SKM-1 (cell line): ENCODE results near the gene STAT1.
A peak's percentile ranks its signal among the peaks of the same experiment; 100 is the strongest.

Source experiments
- DNase-seq: peaks from one replicate; lab custom pipeline; 2025; ENCODE audit not compliant: unreplicated experiment; lab: John Stamatoyannopoulos, UW

STAT1 gene

DNA sequence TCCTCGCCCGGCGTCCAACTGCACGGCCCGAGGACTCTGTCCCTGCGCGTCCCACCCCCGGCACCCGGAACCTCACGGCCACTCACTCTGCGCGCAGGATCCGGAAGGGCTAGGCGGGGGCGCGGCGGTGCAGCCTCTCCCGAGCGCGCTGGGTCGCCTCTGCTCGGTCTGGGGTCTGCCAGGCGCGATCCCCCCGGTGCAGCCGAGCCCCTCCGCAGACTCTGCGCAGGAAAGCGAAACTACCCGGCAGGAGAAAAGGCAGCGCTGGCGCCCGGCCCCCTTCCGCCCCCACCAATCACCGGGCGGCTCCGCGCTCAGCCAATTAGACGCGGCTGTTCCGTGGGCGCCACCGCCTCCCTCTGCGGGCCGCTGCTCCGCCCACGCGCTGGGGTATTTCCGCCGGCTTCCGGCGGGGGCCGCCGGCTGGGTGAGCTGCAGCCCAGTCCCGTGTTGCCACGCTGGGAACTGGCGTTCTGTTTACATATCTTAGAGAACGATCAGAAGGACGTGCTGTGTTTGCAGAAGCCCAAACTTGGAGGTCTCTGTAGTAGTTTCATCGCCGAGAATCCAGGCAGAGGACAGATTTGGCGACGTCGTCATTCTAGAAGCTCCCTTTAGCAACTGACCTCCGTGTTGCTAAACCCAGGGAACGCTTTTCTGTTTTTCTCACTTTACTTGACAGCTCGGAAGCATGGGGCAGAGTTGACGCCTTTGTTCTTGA lies at the start of gene STAT1:
TSS of gene STAT1 (minus strand) at position 240 of the 721 bp plus-strand sequence. CDS start 4,168 bp downstream, outside the sequence.
- DNase-seq, result peak; percentile 77

DNA sequence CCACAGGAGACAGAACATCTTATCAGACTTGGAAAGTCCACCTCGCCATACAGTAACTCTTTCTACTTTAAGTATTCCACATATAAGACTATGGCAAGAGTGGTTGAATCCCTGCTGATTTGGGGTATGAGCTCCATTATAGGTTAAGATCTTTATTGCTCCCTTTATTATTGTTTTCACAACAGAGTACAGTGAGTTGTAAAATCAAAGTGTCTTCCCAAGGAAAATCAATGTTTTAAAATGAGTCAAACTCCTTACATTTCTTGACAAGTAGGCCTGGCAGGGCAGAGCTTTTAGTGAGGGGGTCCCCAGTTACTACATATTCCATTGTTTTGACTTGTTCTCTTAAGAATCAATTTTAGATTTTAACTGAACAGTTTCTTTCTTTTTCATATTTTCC lies 49.6 kb upstream of the STAT1 start:
- DNase-seq, result no peak

DNA sequence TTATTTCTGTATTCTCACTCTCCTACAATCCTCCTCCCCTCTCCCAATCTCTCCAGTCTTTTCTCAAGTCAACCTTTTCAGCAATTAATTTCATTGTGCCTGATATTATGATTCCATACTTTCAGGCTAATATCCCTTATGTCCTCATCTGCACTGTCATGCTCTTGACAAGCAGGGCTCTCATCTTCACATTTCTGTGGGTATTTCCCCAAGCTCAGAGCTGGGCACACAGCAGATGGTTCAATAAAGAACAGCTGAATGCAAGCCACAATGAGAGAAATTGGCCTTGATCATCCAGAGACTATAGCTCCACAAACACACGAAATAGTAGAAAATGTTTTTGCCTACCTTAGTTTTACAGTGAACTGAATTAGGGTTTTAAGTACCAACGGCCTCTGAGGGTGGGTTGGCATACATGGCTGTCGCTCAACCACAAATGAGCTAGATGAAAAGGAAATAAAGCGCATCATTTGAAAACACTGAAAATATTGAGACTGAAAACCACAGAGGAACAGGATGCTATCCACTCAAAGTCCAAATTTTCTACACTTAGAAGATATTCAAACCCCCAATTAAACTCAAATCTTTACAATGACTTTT lies 47.5 kb upstream of the STAT1 start:
- no peak for DNase-seq

DNA sequence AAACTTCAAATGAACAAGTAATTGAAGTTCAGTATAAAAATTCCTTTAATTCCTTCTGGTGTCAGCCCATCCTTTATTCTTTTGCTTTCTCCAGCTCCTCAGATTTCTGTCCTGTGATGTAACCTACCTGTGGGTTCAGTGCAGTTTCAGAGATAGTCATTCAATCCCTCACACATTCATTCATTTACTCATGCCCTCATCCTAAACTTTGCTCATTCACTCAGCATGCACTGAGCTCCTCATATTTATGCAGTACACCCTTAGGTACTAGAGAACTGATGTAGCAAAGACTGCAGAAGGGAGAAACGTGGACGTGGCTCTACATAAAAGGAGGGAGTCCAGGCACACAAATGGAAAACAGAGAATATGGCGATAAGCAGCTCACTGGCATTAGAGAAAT lies 45.3 kb upstream of the STAT1 start:
- no peak for DNase-seq

DNA sequence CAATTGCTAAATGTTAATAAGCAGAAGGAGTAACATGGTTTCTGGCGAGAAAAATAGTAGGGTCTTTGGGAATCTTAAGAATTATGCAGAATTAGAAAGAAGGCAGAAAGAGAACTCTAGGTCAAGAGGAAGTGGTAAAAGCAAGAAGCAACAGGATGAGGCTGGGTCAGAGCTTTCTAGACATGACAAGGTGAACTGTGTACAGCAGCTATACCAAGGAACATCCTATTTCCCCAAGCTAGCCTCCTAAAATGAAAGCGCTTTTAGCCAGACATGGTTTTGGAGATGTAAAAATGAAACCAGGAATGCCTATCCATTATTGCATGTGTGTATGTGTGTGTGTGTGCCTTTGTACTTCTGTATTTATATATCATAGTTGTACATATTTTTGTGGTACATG lies 42.3 kb upstream of the STAT1 start:
- DNase-seq, result peak; percentile 47

DNA sequence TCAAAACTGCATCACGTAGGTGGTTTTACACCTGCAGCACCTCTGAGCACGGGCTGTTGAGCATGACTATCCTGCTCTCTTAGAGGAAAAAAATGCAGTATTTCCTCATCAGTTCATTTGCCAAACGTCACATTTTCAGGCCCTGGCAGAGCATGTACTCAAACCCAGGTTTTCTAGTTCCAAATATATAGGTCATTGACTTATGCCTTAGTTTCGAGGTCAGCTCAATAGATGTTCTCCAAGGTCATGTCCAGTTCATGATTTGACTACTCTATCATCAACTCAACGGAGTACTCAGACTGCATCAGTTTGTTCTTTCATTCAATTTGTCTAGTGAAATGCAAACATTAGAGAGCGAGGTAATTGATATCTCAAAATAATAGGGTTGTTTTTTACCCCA lies 39.3 kb upstream of the STAT1 start:
- DNase-seq, result no peak

DNA sequence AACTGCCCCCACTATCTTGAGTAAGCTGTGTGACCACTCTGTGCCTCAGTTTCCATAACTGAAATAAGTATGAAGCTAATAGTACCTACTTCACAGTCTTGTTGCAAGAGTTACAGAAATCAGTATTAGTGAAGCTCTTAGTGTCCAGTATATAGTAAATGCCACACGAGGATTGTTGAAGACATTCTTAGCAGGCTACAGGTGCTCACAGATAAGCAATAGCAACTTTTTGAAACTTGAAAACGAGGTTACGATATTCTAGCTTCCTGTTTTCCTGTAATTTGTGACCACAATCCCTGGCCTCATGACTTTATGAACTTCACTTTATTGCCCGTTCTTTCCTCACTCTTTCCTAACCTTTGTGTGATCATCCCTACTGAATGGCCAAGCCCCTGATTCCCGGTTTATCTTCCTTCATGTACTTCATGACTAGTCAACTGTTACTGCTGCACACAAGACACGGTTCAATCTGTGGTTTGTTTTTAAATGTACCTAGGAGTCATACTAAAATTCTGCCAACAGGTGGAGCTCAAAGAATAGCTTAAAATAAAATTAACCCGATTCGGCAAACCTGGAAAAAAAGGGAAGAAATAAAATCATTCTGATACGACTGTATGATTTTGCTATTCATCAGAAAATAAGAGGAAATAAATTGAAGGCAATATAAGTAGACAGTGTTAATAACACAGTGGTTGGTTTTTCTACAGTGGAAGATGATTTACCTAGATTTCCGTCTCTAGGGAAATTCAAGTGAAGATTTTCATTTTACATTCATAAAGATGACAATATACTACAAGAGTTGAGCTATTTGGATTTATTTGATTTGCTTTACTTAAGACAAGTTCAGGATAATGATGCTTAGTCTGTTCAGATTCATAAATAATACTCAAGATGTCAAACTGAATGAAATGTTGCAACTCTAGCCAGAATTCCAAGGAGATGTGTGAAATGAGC lies 38.1 kb upstream of the STAT1 start:
- DNase-seq, result peak; percentile 54

DNA sequence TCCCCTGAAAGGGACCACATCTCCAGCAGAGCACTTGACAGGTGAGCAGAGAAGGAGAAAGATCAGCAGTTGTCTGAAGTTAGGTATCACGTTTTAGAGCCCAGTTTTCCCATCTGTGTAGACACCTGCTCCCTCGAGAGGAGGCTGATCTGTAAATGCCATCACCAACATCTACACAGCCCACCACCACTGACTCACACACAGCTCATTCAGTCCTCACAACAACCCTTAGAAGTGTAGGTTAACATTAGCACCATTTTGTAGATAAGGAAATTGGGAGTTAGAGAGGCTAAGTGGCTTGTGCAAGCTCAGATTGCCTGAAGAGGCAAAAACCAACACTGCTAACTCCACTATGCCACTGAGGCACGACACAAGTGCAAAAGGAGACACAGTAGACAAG lies 37.2 kb upstream of the STAT1 start:
- DNase-seq, result no peak

DNA sequence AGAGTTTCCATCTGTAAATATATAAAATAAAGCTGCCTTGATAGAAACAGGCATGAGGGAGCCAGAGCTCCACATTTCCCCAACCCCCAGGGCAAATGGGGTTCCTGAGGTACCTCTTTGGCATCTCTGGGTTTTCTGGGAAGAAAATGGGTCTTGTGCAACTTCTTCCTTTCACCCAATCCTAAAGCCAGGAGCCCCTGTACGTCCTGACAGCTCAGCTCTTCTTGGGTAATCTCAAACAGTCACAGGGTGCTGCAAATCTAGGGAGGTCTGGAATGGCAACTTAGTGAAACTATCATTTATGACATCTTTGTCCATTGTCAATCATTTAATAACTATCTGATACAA lies 36.6 kb upstream of the STAT1 start:
- DNase-seq, result no peak

DNA sequence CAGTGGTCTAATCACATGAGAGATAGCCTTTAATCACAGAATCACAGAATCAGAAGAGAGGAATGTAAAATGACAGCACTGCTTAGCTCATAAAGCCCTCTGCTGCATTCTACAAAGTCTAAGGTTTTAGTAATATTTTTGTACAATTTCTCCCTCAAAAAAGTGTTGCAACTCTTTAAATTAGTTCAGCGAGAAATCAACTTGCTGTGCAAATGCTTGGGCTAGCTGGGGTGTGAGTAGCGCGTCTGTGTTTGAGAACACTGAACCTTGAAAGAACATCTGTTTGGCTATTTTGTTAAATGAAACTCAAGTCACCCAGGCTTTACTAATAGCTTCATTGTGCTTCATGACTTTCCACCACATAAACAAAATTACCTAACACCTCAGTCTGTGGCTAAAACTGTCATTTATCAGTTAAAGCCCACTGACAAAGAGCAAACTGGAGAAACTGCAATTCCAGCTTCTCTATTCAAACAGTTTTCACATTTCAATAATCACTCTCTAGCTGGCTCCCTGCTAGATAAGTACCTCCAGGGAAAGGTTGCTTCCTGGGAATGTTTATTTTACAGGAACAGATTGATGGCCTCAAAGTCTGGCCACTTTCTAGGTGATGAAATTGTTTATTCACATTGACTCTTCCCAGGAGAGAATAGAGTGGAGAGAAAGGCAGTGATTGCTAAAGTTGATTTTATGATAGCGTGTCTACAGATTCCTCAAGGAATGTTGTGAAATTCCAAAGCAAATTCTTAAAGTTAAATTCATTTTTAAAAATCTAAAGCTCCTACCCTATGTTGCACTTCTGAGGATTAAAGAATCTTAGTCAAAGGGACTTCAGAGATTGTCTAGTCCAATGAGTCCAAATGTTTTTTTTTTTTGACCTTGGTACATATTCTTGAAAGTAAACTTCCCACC lies 36.0 kb upstream of the STAT1 start:
- no peak for DNase-seq

DNA sequence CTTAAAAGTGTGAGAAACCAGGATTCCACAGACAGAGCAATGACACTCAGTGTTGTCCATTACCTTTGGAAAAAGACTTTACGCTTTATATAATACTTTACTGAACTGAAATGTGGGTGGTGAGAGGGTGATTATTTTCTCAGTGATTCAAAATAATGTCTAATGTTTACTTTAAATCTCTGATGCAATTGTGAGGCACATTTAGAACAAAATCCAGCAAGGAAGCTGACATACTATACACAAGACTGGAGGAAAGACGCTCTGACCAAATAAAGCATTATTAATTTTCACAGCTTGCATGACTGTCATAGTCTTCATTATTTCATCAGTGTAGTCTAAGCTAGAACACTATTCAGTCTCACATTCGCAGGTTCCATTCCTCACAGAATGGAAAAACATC lies 34.1 kb upstream of the STAT1 start:
- no peak for DNase-seq

DNA sequence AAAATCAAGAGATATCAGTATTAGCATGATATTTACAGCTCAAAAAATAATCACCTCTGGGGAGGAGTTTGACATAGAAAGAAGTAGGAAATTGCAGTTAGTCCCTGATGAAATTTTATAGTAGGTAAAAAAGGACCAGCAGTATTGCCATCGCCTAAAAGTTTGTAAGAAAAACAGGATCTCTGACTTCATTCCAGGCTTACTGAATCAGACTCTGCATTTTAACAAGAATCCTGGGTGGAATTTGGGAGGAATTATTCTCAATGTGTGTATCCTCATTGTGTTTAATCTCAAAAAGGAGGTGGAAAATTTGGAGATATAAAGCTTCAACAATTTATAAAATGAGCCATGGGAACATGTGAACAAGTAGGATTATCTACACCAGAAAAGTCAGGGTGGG lies 31.2 kb upstream of the STAT1 start:
- no peak for DNase-seq

DNA sequence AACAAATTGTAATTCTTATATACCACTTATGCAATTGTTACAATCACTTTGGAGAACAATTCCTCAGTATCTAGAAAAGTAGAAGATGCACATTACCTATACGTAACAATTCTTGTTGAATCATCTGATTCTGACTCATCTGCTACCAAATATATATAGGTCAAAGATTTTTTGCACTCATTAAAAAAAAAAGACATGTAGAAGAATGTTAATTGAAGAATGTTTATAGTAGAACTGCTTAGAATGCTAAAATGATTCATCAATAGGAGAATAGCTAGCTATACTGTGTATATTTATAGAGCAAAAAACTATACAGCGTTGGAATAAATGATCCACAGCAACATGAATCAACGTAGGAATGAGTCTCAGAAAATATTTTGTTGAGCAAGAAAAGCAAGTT lies 29.5 kb upstream of the STAT1 start:
- DNase-seq, result no peak

DNA sequence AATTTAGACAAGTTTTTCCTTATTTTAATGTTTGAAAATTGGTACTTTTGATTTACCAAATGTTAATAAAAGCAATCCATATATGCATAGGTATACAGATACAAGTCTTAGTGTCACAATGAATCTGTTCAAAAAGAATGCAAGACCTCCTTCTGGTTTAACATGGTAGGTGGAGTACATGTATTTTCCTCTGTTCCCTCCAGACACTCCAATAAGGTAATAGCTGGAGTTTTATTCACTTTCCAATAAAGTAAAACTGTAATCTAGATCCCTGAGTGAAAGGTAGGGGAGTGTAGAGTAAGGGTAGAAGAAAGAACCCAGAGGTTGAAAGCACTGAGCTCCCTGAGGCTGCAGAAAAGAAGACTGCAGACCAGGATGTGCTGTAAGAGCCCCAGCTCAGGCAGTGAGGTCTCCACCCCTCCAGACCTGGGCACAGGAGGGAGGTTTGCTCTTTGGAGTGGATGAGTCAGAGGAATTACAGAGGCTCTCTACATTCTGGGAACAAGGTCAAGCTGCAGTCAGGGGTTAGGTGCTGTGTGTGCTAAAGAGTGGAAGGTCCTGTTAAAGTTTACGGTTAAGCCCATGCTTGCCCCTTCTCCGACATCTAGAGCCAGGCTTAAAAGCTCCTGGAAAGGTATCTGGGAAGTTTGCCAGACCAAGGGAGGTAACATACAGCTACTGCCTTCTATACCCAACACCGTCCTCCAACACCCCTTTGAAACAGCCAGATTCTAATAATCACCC lies 27.6 kb upstream of the STAT1 start:
- DNase-seq, result no peak

DNA sequence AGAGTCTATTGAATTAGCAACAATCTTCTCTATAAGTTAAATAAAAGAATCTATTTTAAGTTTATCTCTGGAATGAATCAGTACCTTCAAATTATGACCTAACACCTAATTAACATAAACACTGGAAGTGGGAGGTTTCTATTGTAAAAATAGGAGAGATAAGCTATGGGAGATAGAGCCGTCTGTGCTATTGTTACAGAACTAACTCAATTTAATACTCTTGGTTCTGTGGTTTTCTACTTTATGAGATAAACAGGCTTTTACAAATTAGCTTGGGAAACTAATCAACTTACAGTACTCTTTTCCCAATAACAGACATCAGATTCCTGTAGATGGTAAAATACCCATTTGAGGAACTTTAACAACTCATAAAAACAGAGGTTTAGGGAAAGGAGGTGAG lies 25.6 kb upstream of the STAT1 start:
- DNase-seq, result no peak

DNA sequence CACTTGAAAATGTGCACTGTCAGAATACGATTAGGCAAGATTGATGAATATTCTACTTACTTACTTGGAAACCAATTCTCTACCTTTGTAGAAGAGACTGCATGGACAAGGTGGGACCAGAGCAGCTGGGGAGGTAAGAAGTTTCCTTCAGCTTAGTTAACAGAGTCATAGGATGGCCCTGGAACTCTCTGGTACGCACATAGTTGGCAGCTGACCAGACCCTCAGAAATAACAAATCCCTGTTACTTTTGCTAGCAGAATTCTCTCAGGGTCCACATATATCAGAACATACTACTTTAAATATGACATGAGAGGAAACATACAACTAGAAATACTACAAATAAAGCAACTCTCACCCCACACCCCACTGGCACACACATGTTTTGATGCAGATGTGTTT lies 24.8 kb upstream of the STAT1 start:
- no peak for DNase-seq

DNA sequence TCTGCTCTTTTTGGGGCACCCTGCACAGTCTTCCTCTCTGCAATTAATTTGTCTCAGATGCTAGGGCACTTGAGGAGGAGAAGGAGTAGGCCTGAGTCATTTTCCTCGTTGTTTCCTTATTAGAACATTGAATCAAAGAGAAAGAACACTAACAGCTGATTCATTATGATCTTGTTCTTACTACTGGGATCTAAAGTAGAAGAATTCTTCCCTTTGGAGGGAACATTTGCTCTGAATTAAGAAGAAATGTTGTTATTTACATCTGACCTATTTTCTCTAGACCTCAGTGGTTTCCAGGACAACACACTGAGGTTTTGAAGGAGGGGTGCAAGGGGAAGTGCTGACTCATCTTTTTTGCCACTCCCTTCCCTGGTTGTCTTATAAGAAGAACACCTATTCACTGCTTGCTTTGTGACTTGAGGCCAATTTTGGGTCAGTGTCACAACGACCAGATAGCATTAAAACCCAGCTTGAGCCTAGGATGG lies 24.3 kb upstream of the STAT1 start:
- DNase-seq, result no peak

DNA sequence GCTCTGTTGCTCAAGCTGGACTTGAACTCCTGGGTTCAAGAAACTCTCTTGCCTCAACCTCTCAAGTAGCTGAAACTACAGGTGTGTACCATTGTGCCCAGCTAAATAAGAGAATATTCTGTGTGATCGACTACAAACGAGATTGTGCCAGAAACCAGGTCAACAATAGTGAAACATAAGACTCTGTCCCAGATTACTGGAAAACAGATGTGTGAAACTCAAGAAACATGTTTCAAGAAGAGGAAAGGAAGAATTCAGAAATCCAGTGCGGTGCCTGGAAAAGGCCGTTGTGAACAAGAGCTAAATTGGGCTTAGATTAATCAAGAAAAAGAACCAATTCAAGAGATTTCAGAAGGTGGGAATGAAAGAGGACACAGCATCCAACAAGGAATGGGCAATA lies 23.4 kb upstream of the STAT1 start:
- DNase-seq, result no peak

DNA sequence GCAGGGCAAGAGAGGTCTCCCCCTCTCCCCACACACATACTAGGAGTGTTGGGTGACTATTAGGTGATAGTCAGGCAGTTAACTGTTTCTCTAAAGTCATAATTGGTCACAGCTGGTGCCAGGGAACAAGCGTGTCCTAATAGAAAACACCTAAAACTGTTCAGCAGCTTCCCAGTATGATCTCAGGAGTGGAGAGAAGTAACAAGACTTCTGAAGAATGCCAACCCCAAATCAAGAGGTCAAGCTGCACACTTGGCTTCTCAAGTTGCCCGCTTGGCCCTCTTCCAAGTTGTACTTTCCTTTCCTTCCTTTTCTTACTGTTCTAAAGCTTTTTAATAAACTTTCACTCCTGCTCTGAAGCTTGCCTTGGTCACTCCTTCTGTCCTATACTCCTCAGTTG lies 22.4 kb upstream of the STAT1 start:
- DNase-seq, result no peak
